ENCODE measurements around the gene LOXL1. TPM values are rescaled to one million over a fixed set of nuclear protein-coding genes. Genes with fewer than 3 reads are reported as not detected.

The LOXL1 gene
- total RNA-seq, 6 experiments from 2014 or later = 235 to 309 (median 288) TPM

DNA sequence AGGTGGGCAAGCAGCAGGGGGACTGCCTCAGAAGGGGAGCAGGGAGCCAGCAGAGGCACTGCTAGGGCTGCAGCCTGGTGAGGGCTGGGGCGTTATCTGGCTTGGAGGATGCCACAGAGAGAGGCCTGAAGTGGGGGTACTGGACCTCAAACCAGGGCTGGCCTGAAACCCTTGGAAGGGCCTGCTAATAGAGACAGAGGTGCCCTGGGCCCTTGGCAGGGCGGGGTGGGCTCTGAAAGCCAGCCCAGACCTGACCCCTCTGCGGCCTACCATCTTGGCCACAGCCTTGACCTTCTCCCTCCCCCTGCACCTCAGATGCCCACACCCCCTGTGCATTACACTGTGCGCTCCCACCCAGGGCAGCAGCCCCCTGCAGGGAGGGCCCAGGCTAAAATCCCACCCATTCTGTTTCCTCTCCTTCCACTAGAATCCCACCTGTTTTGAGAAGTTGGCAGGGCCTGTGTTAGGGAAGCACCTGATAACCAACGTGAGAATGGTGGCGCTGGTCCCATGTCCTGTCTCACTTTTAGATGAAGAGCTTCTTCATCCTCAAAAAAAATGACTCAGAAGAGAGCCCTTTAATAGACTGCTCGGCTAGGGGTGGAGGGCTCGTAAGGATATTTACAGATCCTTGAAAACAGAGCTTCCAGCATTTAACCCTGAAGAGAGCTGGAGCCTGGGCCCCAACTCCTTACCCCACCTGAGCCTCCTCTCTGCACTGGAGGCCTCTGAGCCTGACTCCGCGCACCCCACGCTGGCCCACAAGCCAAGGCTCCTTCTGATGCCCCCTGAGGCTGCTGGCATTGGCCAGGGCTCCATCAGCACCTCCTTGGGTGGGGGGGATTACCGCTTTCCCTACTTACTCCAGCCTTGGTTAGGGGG is 29.8 kb downstream of the LOXL1 start:
- H3K4me1 Mint-ChIP-seq (ENCODE audit: low read depth) = peaks cover 63% of the 10 kb centered on the region
- no peak for DNase-seq
- H3K27ac Mint-ChIP-seq = peak overlapping the region; percentile 87
- H3K27me3 Mint-ChIP-seq (ENCODE audit: insufficient read depth) = peaks cover 13% of the 10 kb centered on the region
- H3K36me3 Mint-ChIP-seq (ENCODE audit: low read depth) = peaks cover 10% of the 10 kb centered on the region
- peak overlapping the region; percentile 70 for H3K4me3 Mint-ChIP-seq
- TF ChIP-seq, protein P1, sequence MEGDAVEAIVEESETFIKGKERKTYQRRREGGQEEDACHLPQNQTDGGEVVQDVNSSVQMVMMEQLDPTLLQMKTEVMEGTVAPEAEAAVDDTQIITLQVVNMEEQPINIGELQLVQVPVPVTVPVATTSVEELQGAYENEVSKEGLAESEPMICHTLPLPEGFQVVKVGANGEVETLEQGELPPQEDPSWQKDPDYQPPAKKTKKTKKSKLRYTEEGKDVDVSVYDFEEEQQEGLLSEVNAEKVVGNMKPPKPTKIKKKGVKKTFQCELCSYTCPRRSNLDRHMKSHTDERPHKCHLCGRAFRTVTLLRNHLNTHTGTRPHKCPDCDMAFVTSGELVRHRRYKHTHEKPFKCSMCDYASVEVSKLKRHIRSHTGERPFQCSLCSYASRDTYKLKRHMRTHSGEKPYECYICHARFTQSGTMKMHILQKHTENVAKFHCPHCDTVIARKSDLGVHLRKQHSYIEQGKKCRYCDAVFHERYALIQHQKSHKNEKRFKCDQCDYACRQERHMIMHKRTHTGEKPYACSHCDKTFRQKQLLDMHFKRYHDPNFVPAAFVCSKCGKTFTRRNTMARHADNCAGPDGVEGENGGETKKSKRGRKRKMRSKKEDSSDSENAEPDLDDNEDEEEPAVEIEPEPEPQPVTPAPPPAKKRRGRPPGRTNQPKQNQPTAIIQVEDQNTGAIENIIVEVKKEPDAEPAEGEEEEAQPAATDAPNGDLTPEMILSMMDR (IDR thresholded peaks at IDR 0.05) = no peak; the same call in 1 of the 2 replicates
- H3K9me3 Mint-ChIP-seq = no peaks in the 10 kb centered on the region

DNA sequence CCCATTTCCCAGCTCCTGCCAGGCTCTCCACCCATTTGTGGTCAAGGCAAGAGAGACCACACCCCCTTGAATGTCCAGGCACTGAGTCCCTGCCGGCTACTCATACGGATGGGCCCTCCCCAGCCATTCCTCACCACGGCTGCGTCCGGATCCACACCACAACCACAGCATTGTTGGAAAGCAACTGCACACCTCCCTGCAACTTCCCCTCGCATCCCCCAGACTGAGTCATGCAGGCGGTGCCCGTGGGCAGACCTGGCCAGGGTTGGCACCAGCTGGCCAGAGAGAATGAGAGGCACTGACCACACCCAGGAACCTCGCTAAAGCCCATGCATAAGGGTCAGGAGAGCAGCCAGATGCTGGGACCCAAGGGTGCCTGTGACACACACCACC is 30.5 kb downstream of the LOXL1 start:
- H3K4me1 Mint-ChIP-seq (ENCODE audit: low read depth) = peaks cover 56% of the 10 kb centered on the region
- TF ChIP-seq, protein P1 (IDR thresholded peaks at IDR 0.05) = no peak
- peaks cover 7% of the 10 kb centered on the region; the same call in 1 of the 2 replicates for H3K36me3 Mint-ChIP-seq (ENCODE audit: low read depth)
- no peaks in the 10 kb centered on the region for H3K9me3 Mint-ChIP-seq
- H3K27ac Mint-ChIP-seq = peak overlapping the region; percentile 87
- DNase-seq = peak; percentile 94
- H3K4me3 Mint-ChIP-seq = peak overlapping the region; percentile 70
- H3K27me3 Mint-ChIP-seq (ENCODE audit: insufficient read depth) = peaks cover 12% of the 10 kb centered on the region

DNA sequence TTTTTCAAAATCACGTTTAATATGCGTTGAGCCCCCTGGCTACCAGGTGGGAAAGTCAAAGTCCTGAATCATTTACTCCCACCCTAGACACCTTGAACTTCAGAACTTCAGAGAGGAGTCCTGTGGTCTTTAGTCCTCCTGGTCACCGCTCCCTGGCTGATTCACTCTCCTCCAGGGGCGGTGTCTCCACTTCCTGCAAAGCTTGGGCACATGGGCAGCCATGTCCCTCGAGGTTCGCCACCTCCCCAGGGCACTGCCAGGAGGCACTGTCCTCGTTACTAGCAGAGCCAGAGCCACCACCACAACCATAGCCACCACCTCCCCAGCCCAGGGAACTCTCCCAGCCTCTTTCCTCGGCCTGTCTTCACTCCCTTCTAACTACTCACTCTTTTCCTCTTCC is 31.0 kb downstream of the LOXL1 start:
- peaks cover 54% of the 10 kb centered on the region for H3K4me1 Mint-ChIP-seq (ENCODE audit: low read depth)

DNA sequence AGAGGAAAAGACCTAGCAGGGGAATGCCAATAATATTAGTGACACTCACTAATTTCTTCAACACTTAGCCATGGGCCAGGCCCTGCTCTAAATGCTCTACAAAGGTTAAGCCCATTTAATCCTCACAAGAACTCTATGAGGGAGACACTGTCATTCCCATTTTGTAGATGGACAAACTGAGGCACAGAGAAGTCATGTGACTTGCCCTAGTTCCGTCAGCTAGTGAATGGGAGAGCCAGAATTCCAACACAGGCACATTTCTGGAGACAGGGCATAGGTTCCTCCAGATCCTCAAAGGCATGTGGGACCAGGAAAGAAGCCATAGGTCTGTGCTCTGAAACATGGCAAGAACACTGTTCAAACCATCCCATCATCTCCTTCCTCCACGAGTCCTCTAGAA is 31.5 kb downstream of the LOXL1 start:
- TF ChIP-seq, protein P1 (IDR thresholded peaks at IDR 0.05) = no peak
- H3K27ac Mint-ChIP-seq = peak overlapping the region; percentile 87
- H3K36me3 Mint-ChIP-seq (ENCODE audit: low read depth) = peaks cover 7% of the 10 kb centered on the region; the same call in 1 of the 2 replicates
- H3K9me3 Mint-ChIP-seq = no peaks in the 10 kb centered on the region
- no peak for DNase-seq
- H3K27me3 Mint-ChIP-seq (ENCODE audit: insufficient read depth) = peaks cover 12% of the 10 kb centered on the region
- peaks cover 59% of the 10 kb centered on the region for H3K4me1 Mint-ChIP-seq (ENCODE audit: low read depth)
- H3K4me3 Mint-ChIP-seq = peak overlapping the region; percentile 26; the same call in 1 of the 2 replicates

More for the DNA sequence above, 31.0 kb downstream of the LOXL1 start:
- peaks cover 7% of the 10 kb centered on the region; the same call in 1 of the 2 replicates for H3K36me3 Mint-ChIP-seq (ENCODE audit: low read depth)
- H3K4me3 Mint-ChIP-seq = peak overlapping the region; percentile 70; the same call in 1 of the 2 replicates
- no peaks in the 10 kb centered on the region for H3K9me3 Mint-ChIP-seq
- peak overlapping the region; percentile 87 for H3K27ac Mint-ChIP-seq
- TF ChIP-seq, protein P1 (IDR thresholded peaks at IDR 0.05) = no peak
- peaks cover 12% of the 10 kb centered on the region for H3K27me3 Mint-ChIP-seq (ENCODE audit: insufficient read depth)
- DNase-seq = no peak

DNA sequence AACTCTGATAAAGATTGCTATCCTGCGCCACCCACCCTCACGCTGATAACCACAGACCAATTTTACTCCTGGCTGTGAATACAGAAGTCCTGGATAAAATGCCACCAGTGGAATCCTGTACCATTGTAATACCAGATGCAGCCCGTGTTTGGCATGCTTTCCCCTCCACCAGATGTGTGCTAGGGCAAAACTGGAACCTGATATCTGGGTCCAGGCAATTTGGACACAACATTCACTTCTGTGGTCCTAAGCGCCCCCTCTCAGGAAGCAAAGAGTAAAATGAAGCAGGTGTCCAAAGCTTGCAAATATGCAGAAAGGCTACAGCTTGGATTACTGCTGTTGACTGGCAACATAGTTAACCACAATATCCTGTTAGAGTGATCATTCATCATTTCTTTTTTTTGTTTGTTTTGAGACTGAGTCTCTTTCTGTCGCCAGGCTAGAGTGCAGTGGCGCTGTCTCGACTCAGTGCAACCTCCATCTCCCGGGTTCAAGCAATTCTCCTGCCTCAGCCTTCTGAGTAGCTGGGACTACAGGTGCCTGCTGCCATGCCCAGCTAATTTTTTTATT is 32.8 kb downstream of the LOXL1 start:
- Mint-ChIP-seq H3K4me1 (ENCODE audit: low read depth) (peaks cover 57% of the 10 kb centered on the region), H3K9me3 (no peaks in the 10 kb centered on the region), H3K4me3 (no peak overlapping the region), H3K27ac (peak overlapping the region; percentile 29), H3K27me3 (ENCODE audit: insufficient read depth) (peaks cover 12% of the 10 kb centered on the region), H3K36me3 (ENCODE audit: low read depth) (0 out of 2 replicates have a peak, but pooled peaks cover under 1% of the 10 kb centered on the region)
- no peak for DNase-seq
- TF ChIP-seq, protein P1 (IDR thresholded peaks at IDR 0.05) = no peak

Measured in HFFc6 (cell line).